ENCODE results near the gene TMOD2.

The TMOD2 gene

DNA sequence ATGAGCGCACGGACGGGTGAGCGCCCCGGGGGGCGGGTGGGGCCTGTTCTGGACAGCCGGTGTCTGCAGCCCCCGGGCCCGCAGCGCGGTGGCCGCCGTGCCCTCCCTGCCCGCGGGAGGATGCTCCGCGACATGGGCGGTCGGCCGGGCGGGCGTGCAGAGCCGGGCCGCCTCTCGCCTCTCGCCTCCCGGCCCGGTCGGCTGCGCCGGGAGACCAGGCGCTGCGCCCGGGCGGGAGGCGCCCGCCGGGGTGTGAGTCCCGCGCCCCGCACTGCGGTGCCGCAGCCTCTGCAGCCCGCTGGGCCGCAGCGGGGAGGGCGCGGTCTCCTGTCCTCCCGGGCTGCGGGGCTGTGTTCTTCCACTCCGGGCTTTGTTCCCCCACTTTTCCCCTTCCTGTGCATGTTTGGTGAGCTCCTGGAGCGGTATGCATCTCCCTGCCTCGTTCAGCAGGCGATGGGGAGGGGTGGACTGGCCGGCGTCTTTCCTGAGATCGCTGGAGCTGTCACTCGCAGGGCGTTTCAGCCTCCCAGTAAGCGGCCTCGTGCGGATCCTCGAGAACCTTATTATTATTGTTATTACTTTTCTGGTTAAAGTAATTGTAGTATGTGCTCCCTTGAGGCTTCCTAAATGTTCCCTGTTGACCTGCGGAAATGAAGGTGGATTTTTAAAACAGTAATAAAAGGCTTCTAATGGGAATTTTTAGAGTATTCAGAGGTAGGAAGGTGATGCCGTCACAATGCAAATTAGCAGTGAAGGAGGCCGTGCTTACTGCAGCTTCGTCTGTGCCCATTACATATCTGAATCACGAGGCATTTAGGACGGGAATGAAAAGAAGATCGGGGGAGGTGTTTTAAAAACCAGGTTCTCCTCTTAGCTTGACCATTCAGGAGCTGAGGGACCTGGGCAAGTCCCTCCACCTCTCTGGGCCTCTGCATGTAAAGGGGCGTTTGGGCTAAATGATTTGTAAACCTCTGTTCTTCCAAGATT is 593 bp downstream of the TMOD2 start:
- TF ChIP-seq, protein P1, sequence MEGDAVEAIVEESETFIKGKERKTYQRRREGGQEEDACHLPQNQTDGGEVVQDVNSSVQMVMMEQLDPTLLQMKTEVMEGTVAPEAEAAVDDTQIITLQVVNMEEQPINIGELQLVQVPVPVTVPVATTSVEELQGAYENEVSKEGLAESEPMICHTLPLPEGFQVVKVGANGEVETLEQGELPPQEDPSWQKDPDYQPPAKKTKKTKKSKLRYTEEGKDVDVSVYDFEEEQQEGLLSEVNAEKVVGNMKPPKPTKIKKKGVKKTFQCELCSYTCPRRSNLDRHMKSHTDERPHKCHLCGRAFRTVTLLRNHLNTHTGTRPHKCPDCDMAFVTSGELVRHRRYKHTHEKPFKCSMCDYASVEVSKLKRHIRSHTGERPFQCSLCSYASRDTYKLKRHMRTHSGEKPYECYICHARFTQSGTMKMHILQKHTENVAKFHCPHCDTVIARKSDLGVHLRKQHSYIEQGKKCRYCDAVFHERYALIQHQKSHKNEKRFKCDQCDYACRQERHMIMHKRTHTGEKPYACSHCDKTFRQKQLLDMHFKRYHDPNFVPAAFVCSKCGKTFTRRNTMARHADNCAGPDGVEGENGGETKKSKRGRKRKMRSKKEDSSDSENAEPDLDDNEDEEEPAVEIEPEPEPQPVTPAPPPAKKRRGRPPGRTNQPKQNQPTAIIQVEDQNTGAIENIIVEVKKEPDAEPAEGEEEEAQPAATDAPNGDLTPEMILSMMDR (IDR thresholded peaks at IDR 0.05; ENCODE audit: extremely low read depth, missing control alignments) = no peak
- peak; percentile 56 for DNase-seq (ENCODE audit: low spot score)

DNA sequence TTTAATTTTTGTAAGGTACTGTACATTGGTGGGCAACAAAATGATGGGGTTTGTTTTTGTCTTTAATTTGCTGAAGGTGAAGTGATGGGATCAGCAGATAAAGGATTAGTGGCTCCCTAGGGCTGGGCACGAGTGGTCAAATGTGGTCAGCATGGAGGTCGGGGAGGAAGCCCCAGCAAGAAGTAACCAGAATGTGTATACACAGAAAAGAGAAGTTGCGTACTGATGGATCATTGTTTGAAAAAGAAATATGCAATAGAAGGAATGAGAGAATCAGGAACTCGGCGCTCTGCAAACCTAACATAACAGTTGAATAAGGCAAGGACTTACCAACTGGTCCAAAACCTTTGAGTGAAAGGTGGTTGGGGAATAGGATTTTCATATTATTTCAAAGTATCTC is 1.5 kb downstream of the TMOD2 start:
- TF ChIP-seq, protein P1 (IDR thresholded peaks at IDR 0.05; ENCODE audit: extremely low read depth, missing control alignments) = no peak
- no peak for DNase-seq (ENCODE audit: low spot score)

DNA sequence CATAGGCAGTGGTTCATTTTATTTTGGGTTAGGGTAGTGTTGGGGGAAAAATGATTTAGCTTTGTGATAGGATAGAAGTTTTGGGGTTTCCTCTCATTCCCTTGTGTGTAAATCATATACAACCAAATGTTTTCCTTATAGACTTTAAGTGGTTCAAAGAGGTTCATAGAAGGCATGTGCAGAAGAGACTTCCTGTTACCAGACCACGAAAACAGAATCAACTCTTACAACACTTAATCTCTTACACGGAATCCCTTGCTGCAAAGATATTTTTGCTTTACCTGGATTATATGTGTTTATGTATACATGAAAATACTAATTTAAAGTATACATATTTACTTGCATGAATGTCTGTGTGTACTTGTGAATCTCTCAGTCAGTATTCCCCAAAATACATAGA is 2.9 kb downstream of the TMOD2 start:
- TF ChIP-seq, protein P1 (IDR thresholded peaks at IDR 0.05; ENCODE audit: extremely low read depth, missing control alignments) = no peak

DNA sequence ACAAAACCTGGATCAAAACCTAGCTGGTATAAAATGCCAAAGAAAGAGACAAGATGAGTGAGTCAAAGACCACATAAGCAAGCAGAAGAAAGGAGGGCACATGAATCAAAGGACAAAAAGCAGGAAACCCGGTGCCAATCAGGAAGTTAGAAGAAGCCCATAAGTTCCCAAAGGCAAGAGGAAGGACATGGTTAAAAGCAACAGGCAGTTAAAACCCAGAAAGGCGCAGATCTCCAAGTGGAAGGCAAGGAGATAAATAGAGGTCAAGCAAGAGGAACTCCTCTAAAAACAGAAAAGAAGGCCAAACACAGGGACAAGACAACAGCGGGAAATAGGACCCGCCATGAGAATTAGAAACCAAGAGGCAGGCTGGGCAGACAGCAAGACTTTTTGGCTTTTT is 4.4 kb downstream of the TMOD2 start:
- TF ChIP-seq, protein P1 (IDR thresholded peaks at IDR 0.05; ENCODE audit: extremely low read depth, missing control alignments) = no peak
- no peak for DNase-seq (ENCODE audit: low spot score)

More for the DNA sequence above, 2.9 kb downstream of the TMOD2 start:
- DNase-seq (ENCODE audit: low spot score) = no peak

DNA sequence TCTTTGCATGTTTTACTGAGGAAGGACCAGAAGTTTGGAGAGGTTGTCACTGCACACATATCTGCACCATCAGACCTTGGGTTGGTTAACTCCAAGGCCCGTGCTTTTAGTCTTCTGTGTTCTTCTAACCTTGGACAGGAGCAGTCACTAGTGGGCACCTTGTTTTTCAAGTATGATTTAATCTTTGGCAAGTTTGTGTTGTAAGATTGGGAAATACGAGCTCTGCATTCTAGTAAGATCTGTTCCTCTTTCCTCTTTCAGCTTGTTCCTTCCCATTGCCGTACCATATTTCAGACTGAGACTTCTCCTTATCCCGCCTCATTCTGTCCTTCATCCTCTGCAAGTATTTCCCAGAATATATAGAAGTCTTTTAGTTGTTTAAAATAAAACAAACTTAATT is 5.1 kb downstream of the TMOD2 start:
- TF ChIP-seq, protein P1 (IDR thresholded peaks at IDR 0.05; ENCODE audit: extremely low read depth, missing control alignments) = no peak
- no peak for DNase-seq (ENCODE audit: low spot score)

DNA sequence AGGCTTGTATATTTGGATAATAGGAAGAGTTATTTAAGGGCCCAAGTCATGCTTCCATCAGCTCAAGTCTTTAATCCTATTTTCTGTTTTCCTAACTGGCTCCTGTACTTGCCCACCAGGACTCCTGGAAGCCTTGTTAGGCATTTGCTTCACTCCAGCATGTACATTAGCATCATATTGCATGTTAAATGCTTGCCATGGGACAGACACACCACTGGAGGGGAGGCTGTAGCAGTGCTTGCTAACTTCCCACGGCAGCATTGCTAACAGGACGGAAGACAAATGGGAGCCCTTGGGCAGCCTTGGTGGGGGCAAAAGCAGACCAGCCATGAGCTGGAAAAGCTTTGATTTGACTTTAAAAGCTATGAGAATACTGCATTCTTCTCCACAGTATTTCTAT is 6.1 kb downstream of the TMOD2 start:
- TF ChIP-seq, protein P1 (IDR thresholded peaks at IDR 0.05; ENCODE audit: extremely low read depth, missing control alignments) = no peak
- no peak for DNase-seq (ENCODE audit: low spot score)

DNA sequence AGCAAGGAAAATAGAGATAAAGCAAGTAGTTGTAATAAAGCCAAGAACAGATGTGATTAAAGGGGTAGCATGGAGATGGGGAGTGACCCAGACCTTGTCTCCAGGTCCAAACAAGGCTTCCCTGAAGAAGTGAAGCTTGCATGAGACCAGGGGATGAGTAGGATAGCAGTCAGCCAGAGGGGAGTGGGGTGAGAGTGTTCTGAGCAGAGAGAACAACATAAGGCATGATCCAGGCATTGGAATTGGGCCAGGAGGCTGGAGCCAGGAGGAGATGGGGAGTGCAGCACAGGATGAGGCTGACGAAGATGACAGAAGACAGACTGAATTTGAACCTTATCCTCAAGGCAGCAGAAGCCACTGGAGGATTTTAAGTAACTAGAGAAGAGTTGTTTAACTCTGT is 7.2 kb downstream of the TMOD2 start:
- TF ChIP-seq, protein P1 (IDR thresholded peaks at IDR 0.05; ENCODE audit: extremely low read depth, missing control alignments) = no peak
- no peak for DNase-seq (ENCODE audit: low spot score)

All from GM20000 (cell line).